HCT116 (cell line): ENCODE measurements around the gene C2orf68. TPM values are rescaled to one million over a fixed set of nuclear protein-coding genes. Genes with fewer than 3 reads are reported as not detected.

ENCODE experiments used
- ATAC-seq: fragments of 200-7000 bp; cut with Tn5 transposase; 2 replicates; pipeline ENCODE4 v1.9.1; 2020; ENCODE audit warnings: mild to moderate bottlenecking, moderate library complexity
- BruUV-seq: library from RNA; stranded (reverse); fragments of 400-500 nt; replicated peaks from 2 replicates; lab custom pipeline; 2021; lab: Mats Ljungman, UMichigan
- CTCF ChIA-PET: fragments of 300-600 bp; sonication (Branson Sonifier 250); formaldehyde crosslinking; loops from one replicate; lab custom pipeline; 2021; ENCODE audit warnings: antibody characterized with exemption; lab: Charles Lee
- POLR2A ChIA-PET: fragments of 300-600, 350-600 bp; sonication (Branson Sonifier 250); formaldehyde crosslinking; loops from one replicate; lab custom pipeline; 2021; ENCODE audit warnings: antibody characterized with exemption; lab: Charles Lee
- RAD21 ChIA-PET, 2 experiments: fragments of 300-600 bp; sonication (Branson Sonifier 250); formaldehyde crosslinking; loops; one replicate each; lab custom pipeline; 2023; ENCODE audit warnings: low total read pairs in 2 of 2; ENCODE audit not compliant: uncharacterized antibody in 2 of 2, unreplicated experiment in 2 of 2, low non-redundant PET in 1 of 2; lab: Charles Lee
- DNase-seq: peaks from one replicate; pipeline ENCODE4 v3.0.0-alpha.2; 2010; ENCODE audit warnings: low read depth, low spot score
- H2AFZ ChIP-seq: fragments of 200-600 bp; shearing (Covaris generic), sonication (generic); 2 replicates; pipeline ENCODE4 v1.6.1; 2017; ENCODE audit warnings: low read depth, mixed run types, mixed read lengths, antibody characterized with exemption, low read length; ENCODE audit not compliant: poor library complexity, severe bottlenecking
- H3K27ac ChIP-seq: 2 replicates; pipeline ENCODE4 v1.5.1; 2012; ENCODE audit warnings: low read depth, low read length
- H3K27me3 ChIP-seq: fragments of 200-600 bp; sonication (generic); 2 replicates; pipeline ENCODE4 v1.6.1; 2016; ENCODE audit warnings: mixed run types, low read length, mixed read lengths; ENCODE audit not compliant: insufficient read depth
- H3K36me3 ChIP-seq, 2 experiments: fragments of 200-500 bp in 1 of 2; fragments of 200-600 bp in 1 of 2; sonication (Bioruptor generic) in 1 of 2; sonication (generic) in 1 of 2; 2 replicates each; pipeline versions ENCODE4 v1.5.1 to v1.6.1; 2014 to 2016; ENCODE audit warnings: low read length in 2 of 2, inconsistent platforms in 1 of 2, mixed read lengths in 1 of 2, mixed run types in 1 of 2; ENCODE audit not compliant: insufficient read depth in 2 of 2, control insufficient read depth in 1 of 2
- H3K4me1 ChIP-seq, 2 experiments: fragments of 200-600 bp in 1 of 2; sonication (generic) in 1 of 2; 2 replicates each; pipeline versions ENCODE4 v1.5.1 to v1.6.1; 2012 to 2017; ENCODE audit warnings: low read length in 2 of 2, inconsistent platforms in 1 of 2, mild to moderate bottlenecking in 1 of 2, mixed read lengths in 1 of 2, mixed run types in 1 of 2, moderate library complexity in 1 of 2; ENCODE audit not compliant: insufficient read depth in 2 of 2, control insufficient read depth in 1 of 2
- H3K4me2 ChIP-seq: fragments of 200-600 bp; sonication (generic); 2 replicates; pipeline ENCODE4 v1.6.1; 2017; ENCODE audit warnings: mixed run types, low read length, mixed read lengths
- H3K4me3 ChIP-seq, 2 experiments: fragments of 200-600 bp in 1 of 2; sonication (generic) in 1 of 2; replicated peaks in 1 of 2; 2 replicates each; pipeline ENCODE4 v1.5.1; 2011 to 2016; ENCODE audit warnings: low read length in 2 of 2, control low read depth in 1 of 2, low read depth in 1 of 2, mild to moderate bottlenecking in 1 of 2, mixed read lengths in 1 of 2, mixed run types in 1 of 2
- H3K79me2 ChIP-seq: fragments of 200-600 bp; sonication (generic); 2 replicates; pipeline ENCODE4 v1.6.1; 2017; ENCODE audit warnings: mild to moderate bottlenecking, mixed run types, low read length, moderate library complexity, mixed read lengths; ENCODE audit not compliant: insufficient read depth
- H3K9ac ChIP-seq: fragments of 200-600 bp; sonication (generic); 2 replicates; pipeline ENCODE4 v1.6.1; 2016; ENCODE audit warnings: low read length, mixed read lengths
- H3K9me2 ChIP-seq: fragments of 200-600 bp; sonication (generic), shearing (Covaris generic); 2 replicates; pipeline ENCODE4 v1.6.1; 2017; ENCODE audit warnings: mixed run types, mild to moderate bottlenecking, moderate library complexity; ENCODE audit not compliant: insufficient read depth
- H3K9me3 ChIP-seq, 2 experiments: fragments of 200-500 bp in 1 of 2; fragments of 200-600 bp in 1 of 2; sonication (Bioruptor generic) in 1 of 2; sonication (generic) in 1 of 2; 2 replicates each; pipeline ENCODE4 v1.6.1; 2014 to 2017; ENCODE audit warnings: low read length in 2 of 2, mixed read lengths in 2 of 2, inconsistent platforms in 1 of 2, low read depth in 1 of 2, mild to moderate bottlenecking in 1 of 2, mixed run types in 1 of 2, moderate library complexity in 1 of 2; ENCODE audit not compliant: control insufficient read depth in 1 of 2, insufficient read depth in 1 of 2
- H4K20me1 ChIP-seq: fragments of 200-600 bp; sonication (generic), shearing (Covaris generic); 2 replicates; pipeline ENCODE4 v1.6.1; 2017; ENCODE audit warnings: mixed run types, mild to moderate bottlenecking, moderate library complexity; ENCODE audit not compliant: insufficient read depth
- ATF3 ChIP-seq: IDR thresholded peaks from 2 replicates; pipeline ENCODE4 v1.6.1; 2012
- CBX3 ChIP-seq: IDR thresholded peaks from 2 replicates; pipeline ENCODE4 v1.6.1; 2012; ENCODE audit warnings: low read depth
- CEBPB ChIP-seq: IDR thresholded peaks from 2 replicates; pipeline ENCODE4 v1.6.1; 2012; ENCODE audit warnings: low read depth
- CTCF ChIP-seq, 3 experiments: fragments of 200-600 bp in 1 of 3; sonication (generic) in 1 of 3; IDR thresholded peaks in 2 of 3; conservative IDR thresholded peaks in 1 of 3; 2 replicates each; pipeline ENCODE4 v1.5.1; 2012 to 2017; ENCODE audit warnings: low read depth in 2 of 3, low read length in 2 of 3, antibody characterized with exemption in 1 of 3, borderline replicate concordance in 1 of 3, control low read depth in 1 of 3, mild to moderate bottlenecking in 1 of 3, mixed read lengths in 1 of 3, mixed run types in 1 of 3, moderate library complexity in 1 of 3; ENCODE audit not compliant: insufficient read depth in 1 of 3
- EGR1 ChIP-seq: IDR thresholded peaks from 2 replicates; pipeline ENCODE4 v1.6.1; 2012; ENCODE audit warnings: low read depth
- ELF1 ChIP-seq: IDR thresholded peaks from 2 replicates; pipeline ENCODE4 v1.6.1; 2012; ENCODE audit warnings: low read depth, borderline replicate concordance
- EZH2 ChIP-seq: fragments of 200-600 bp; sonication (generic); IDR thresholded peaks from 2 replicates; pipeline ENCODE4 v1.6.1; 2017; ENCODE audit warnings: antibody characterized with exemption, mixed run types
- EZH2phosphoT487 ChIP-seq: fragments of 200-600 bp; IDR thresholded peaks from 2 replicates; pipeline ENCODE4 v1.6.1; 2018; ENCODE audit warnings: antibody characterized with exemption, borderline replicate concordance
- FOSL1 ChIP-seq: IDR thresholded peaks from 2 replicates; pipeline ENCODE4 v1.6.1; 2012; ENCODE audit warnings: low read depth
- JUND ChIP-seq: IDR thresholded peaks from 2 replicates; pipeline ENCODE4 v1.6.1; 2012
- MAX ChIP-seq: IDR thresholded peaks from 2 replicates; pipeline ENCODE4 v1.6.1; 2012
- POLR2A ChIP-seq: IDR thresholded peaks from 2 replicates; pipeline ENCODE4 v1.7.0; 2011; ENCODE audit warnings: borderline replicate concordance; ENCODE audit not compliant: insufficient read depth, insufficient read length; ENCODE audit errors: extremely low read depth
- POLR2AphosphoS5 ChIP-seq: IDR thresholded peaks from 2 replicates; pipeline ENCODE4 v1.6.1; 2011; ENCODE audit warnings: mild to moderate bottlenecking, low read depth, low read length, moderate library complexity
- RAD21 ChIP-seq: IDR thresholded peaks from 2 replicates; pipeline ENCODE4 v1.6.1; 2012; ENCODE audit warnings: low read depth, mild to moderate bottlenecking
- REST ChIP-seq: IDR thresholded peaks from 2 replicates; pipeline ENCODE4 v1.6.1; 2012; ENCODE audit warnings: low read depth
- SIN3A ChIP-seq: IDR thresholded peaks from 2 replicates; pipeline ENCODE4 v1.6.1; 2012; ENCODE audit warnings: low read depth
- SRF ChIP-seq: IDR thresholded peaks from 2 replicates; pipeline ENCODE4 v1.6.1; 2012; ENCODE audit warnings: low read depth
- TCF7L2 ChIP-seq: IDR thresholded peaks from 2 replicates; pipeline ENCODE4 v1.7.0; 2011; ENCODE audit warnings: borderline replicate concordance, inconsistent platforms; ENCODE audit not compliant: insufficient read depth, insufficient read length; ENCODE audit errors: extremely low read depth
- YY1 ChIP-seq: IDR thresholded peaks from 2 replicates; pipeline ENCODE4 v1.6.1; 2011; ENCODE audit warnings: low read length, low read depth, moderate library complexity, mild to moderate bottlenecking; ENCODE audit not compliant: insufficient replicate concordance; ENCODE audit errors: extremely low read depth
- ZFX ChIP-seq: fragments of 450-650 bp; IDR thresholded peaks from 2 replicates; pipeline ENCODE4 v1.6.1; 2017
- ZNF274 ChIP-seq: fragments of 200-500 bp; sonication (Bioruptor generic); IDR thresholded peaks from 2 replicates; pipeline ENCODE4 v1.6.1; 2014; ENCODE audit warnings: mild to moderate bottlenecking, low read depth, low read length, inconsistent platforms
- intact Hi-C: fragments of 100-400 bp; cut with micrococcal nuclease; formaldehyde crosslinking; loops from 2 replicates; pipeline ENCODE4 v1.10.0; 2022
- total RNA-seq: library from RNA; stranded (reverse); gene quantifications from one replicate; pipeline ENCODE4 v1.2.1, GENCODE V29; 2021; ENCODE audit not compliant: unreplicated experiment

Gene C2orf68
- total RNA-seq, 1 experiment from 2014 or later = 21.8 TPM

GRCh38 chr2:85602476-85603234 is 9.2 kb downstream of the C2orf68 start, which contains the start of gene TMEM150A:
Gene TMEM150A, minus strand, starts transcription at chr2:85602698. Its CDS starts 750 bp downstream, at chr2:85601948.
- Histone ChIP-seq H3K27me3 (no peaks in the 10 kb centered on the region), H3K9me2 (no peaks in the 10 kb centered on the region), H3K36me3 (peaks cover under 1 to 4% of the 10 kb centered on the region in 2 experiments; a peak in 3 of 4 replicates), H3K9ac (peak within 1 kb of the TSS; percentile 63), H3K4me1 (peaks cover 8 to 17% of the 10 kb centered on the region in 2 experiments), H4K20me1 (no peaks in the 10 kb centered on the region), H3K27ac (peak within 1 kb of the TSS; percentile 64), H3K9me3 (no peaks in the 10 kb centered on the region), H3K4me2 (peak within 1 kb of the TSS; percentile 93), H3K4me3 (peak within 1 kb of the TSS; percentile 83 to 85), H2AFZ (peak within 1 kb of the TSS; percentile 13), H3K79me2 (no peaks in the 10 kb centered on the region)
- intact Hi-C loops = loop anchor here (5.0 kb wide), 1 partner anchor 190 kb away; the partner anchor contains the start of gene CAPG
- CTCF ChIA-PET = interaction anchor here (0.7 to 1.2 kb wide), 2 partner anchors 9 to 16 kb away, joined by 3 read pairs; partner anchors contain the start of gene C2orf68
- DNase-seq (peak; percentile 68), ATAC-seq (peak; percentile 94)
- POLR2A ChIA-PET = interaction anchor here (0.6 to 3.3 kb wide), 8 partner anchors 8 to 595 kb away, joined by 3 to 20 read pairs (median 4); partner anchors contain the start of genes C2orf68, MAT2A and VAMP8
- RAD21 ChIA-PET = no interaction called here
- BruUV-seq = TSS peak; percentile 43
- no peak for TF ChIP-seq EZH2
- no peak for TF ChIP-seq SRF
- peak; percentile 65 for TF ChIP-seq POLR2AphosphoS5
- peak; percentile 21 for TF ChIP-seq TCF7L2
- TF ChIP-seq RAD21 = no peak
- no peak for TF ChIP-seq CBX3
- TF ChIP-seq ELF1 = no peak
- no peak for TF ChIP-seq EZH2phosphoT487
- peak; percentile 68 for TF ChIP-seq ZFX
- TF ChIP-seq JUND = no peak
- no peak for TF ChIP-seq ZNF274
- no peak for TF ChIP-seq EGR1
- no peak for TF ChIP-seq MAX
- peak; percentile 48 for TF ChIP-seq POLR2A
- no peak for TF ChIP-seq YY1
- TF ChIP-seq REST = no peak
- no peak for TF ChIP-seq CEBPB
- 0 out of 6 replicates have a peak, but pooled peaks of 1 of the 3 experiments have one; percentile 21 for TF ChIP-seq CTCF (IDR thresholded peaks at IDR 0.05 in 2 of 3, conservative IDR thresholded peaks at IDR 0.05 in 1 of 3; ENCODE audit: borderline replicate concordance in 1 of 3, insufficient read depth in 1 of 3, low read depth in 2 of 3, low read length in 2 of 3)
- no peak for TF ChIP-seq FOSL1
- no peak for TF ChIP-seq SIN3A
- no peak for TF ChIP-seq ATF3
